Activated CD4-positive, alpha-beta T cell treated with anti-CD3 and anti-CD28 coated beads for 4 hours (primary cell): ENCODE data around the gene CDCP2.

Source experiments
- DNase-seq, 2 donors: peaks; one replicate each; pipeline ENCODE4 v3.0.0-alpha.2; 2020

Gene CDCP2

GRCh38 chr1:54136269-54136896 lies 16.4 kb downstream of the CDCP2 start:
- no peak for DNase-seq

GRCh38 chr1:54135436-54136120 lies 17.2 kb downstream of the CDCP2 start:
- DNase-seq: no peak

- no peak for DNase-seq
Observed at GRCh38 chr1:54134295-54134694, 18.5 kb downstream of the CDCP2 start.

- DNase-seq: no peak
Observed at GRCh38 chr1:54132495-54132894, 20.3 kb downstream of the CDCP2 start.

GRCh38 chr1:54131419-54131818 lies 21.4 kb downstream of the CDCP2 start:
- no peak for DNase-seq

- DNase-seq: no peak
Observed at GRCh38 chr1:54129858-54130257, 22.9 kb downstream of the CDCP2 start.

GRCh38 chr1:54127594-54128300 lies 25.1 kb downstream of the CDCP2 start:
- DNase-seq: no peak

- no peak for DNase-seq
Observed at GRCh38 chr1:54126271-54126815, 26.5 kb downstream of the CDCP2 start.

- no peak for DNase-seq
Observed at GRCh38 chr1:54125386-54126070, 27.3 kb downstream of the CDCP2 start.

- no peak for DNase-seq
Observed at GRCh38 chr1:54124906-54125305, 27.9 kb downstream of the CDCP2 start.

- no peak for DNase-seq
Observed at GRCh38 chr1:54124472-54124871, 28.3 kb downstream of the CDCP2 start.

- DNase-seq: no peak
Observed at GRCh38 chr1:54122992-54123391, 29.8 kb downstream of the CDCP2 start.

- no peak for DNase-seq
Observed at GRCh38 chr1:54122135-54122751, 30.6 kb downstream of the CDCP2 start.

GRCh38 chr1:54121482-54122134 lies 31.2 kb downstream of the CDCP2 start:
- DNase-seq: peak; percentile 49 to 57

- no peak for DNase-seq
Observed at GRCh38 chr1:54120698-54121481, 31.9 kb downstream of the CDCP2 start.

GRCh38 chr1:54120018-54120697 lies 32.6 kb downstream of the CDCP2 start:
- DNase-seq: no peak

GRCh38 chr1:54118704-54119103 lies 34.1 kb downstream of the CDCP2 start:
- DNase-seq: no peak

GRCh38 chr1:54117815-54118563 lies 34.8 kb downstream of the CDCP2 start:
- no peak for DNase-seq

- DNase-seq: no peak
Observed at GRCh38 chr1:54115520-54115919, 37.3 kb downstream of the CDCP2 start.

- DNase-seq: no peak
Observed at GRCh38 chr1:54114955-54115354, 37.8 kb downstream of the CDCP2 start.
